Progenitor cell of endocrine pancreas (in vitro differentiated cells): ENCODE results near the gene CASK. TPM values are rescaled to one million over a fixed set of nuclear protein-coding genes. Genes with fewer than 3 reads are reported as not detected.

Experiments used
- DNase-seq: peaks from one replicate; pipeline ENCODE4 v3.0.0; 2021; ENCODE audit warnings: low spot score; ENCODE audit not compliant: unreplicated experiment
- H3K27ac Mint-ChIP-seq: 2 replicates; pipeline ENCODE4 v1.8.0; 2021; ENCODE audit warnings: mild to moderate bottlenecking, moderate library complexity, mixed read lengths
- H3K27me3 Mint-ChIP-seq: 2 replicates; pipeline ENCODE4 v1.8.0; 2021; ENCODE audit warnings: mixed read lengths
- H3K36me3 Mint-ChIP-seq: 2 replicates; pipeline ENCODE4 v1.8.0; 2022; ENCODE audit warnings: mixed read lengths; ENCODE audit not compliant: insufficient read depth
- H3K4me1 Mint-ChIP-seq: 2 replicates; pipeline ENCODE4 v1.8.0; 2021; ENCODE audit warnings: low read depth, mixed read lengths
- H3K4me3 Mint-ChIP-seq: 2 replicates; pipeline ENCODE4 v1.8.0; 2021; ENCODE audit warnings: low read depth, mild to moderate bottlenecking, moderate library complexity, mixed read lengths
- H3K9me3 Mint-ChIP-seq: 2 replicates; pipeline ENCODE4 v1.8.0; 2021; ENCODE audit warnings: low read depth, mixed read lengths
- CTCF ChIP-seq: fragments of 200-600 bp; sonication (generic); IDR thresholded peaks from one replicate; pipeline ENCODE4 v1.5.0; 2021; ENCODE audit warnings: antibody characterized with exemption, mild to moderate bottlenecking; ENCODE audit not compliant: unreplicated experiment
- total RNA-seq: library from RNA; stranded (reverse); gene quantifications from 2 replicates; pipeline ENCODE4 v1.2.1, GENCODE V29; 2021

Gene CASK
- total RNA-seq, 1 donor from 2014 or later = 68.3 TPM

- Mint-ChIP-seq H3K27me3 (no peaks in the 10 kb centered on the region), H3K27ac (no peak overlapping the region), H3K36me3 (no peaks in the 10 kb centered on the region), H3K4me1 (no peaks in the 10 kb centered on the region), H3K4me3 (no peak overlapping the region), H3K9me3 (peaks cover 10% of the 10 kb centered on the region)
- DNase-seq = no peak
- TF ChIP-seq CTCF = no peak
These were observed 323.8 kb downstream of the CASK start for GRCh38 chrX:41599507-41599906.

- no peak overlapping the region for H3K4me3 Mint-ChIP-seq
- no peak for TF ChIP-seq CTCF
- no peaks in the 10 kb centered on the region for H3K9me3 Mint-ChIP-seq
- no peak for DNase-seq
- H3K27me3 Mint-ChIP-seq = no peaks in the 10 kb centered on the region
- H3K36me3 Mint-ChIP-seq = peaks cover 2% of the 10 kb centered on the region
- no peak overlapping the region for H3K27ac Mint-ChIP-seq
- no peaks in the 10 kb centered on the region for H3K4me1 Mint-ChIP-seq
These were observed 326.8 kb downstream of the CASK start for GRCh38 chrX:41596596-41596995.

GRCh38 chrX:41594634-41595033, 328.7 kb downstream of the CASK start:
- H3K36me3 Mint-ChIP-seq = peaks cover 2% of the 10 kb centered on the region
- no peak overlapping the region for H3K27ac Mint-ChIP-seq
- no peak for DNase-seq
- no peak overlapping the region for H3K4me3 Mint-ChIP-seq
- no peak for TF ChIP-seq CTCF
- H3K27me3 Mint-ChIP-seq = no peaks in the 10 kb centered on the region
- H3K9me3 Mint-ChIP-seq = peaks cover 3% of the 10 kb centered on the region
- peaks cover 4% of the 10 kb centered on the region for H3K4me1 Mint-ChIP-seq

GRCh38 chrX:41591906-41592305, 331.4 kb downstream of the CASK start:
- H3K27ac Mint-ChIP-seq = no peak overlapping the region

GRCh38 chrX:41590641-41591040, 332.7 kb downstream of the CASK start:
- Mint-ChIP-seq H3K27ac (no peak overlapping the region), H3K4me1 (peaks cover 4% of the 10 kb centered on the region), H3K36me3 (peaks cover 2% of the 10 kb centered on the region), H3K9me3 (peaks cover 3% of the 10 kb centered on the region), H3K4me3 (no peak overlapping the region), H3K27me3 (no peaks in the 10 kb centered on the region)
- no peak for DNase-seq
- no peak for TF ChIP-seq CTCF

More at GRCh38 chrX:41591906-41592305, 331.4 kb downstream of the CASK start:
- peaks cover 3% of the 10 kb centered on the region for H3K9me3 Mint-ChIP-seq
- peaks cover 4% of the 10 kb centered on the region for H3K4me1 Mint-ChIP-seq
- H3K36me3 Mint-ChIP-seq = peaks cover 2% of the 10 kb centered on the region
- no peak for DNase-seq
- TF ChIP-seq CTCF = no peak
- H3K27me3 Mint-ChIP-seq = no peaks in the 10 kb centered on the region
- no peak overlapping the region for H3K4me3 Mint-ChIP-seq
